HepG2 (cell line): ENCODE results near the gene PLOD3. TPM values are rescaled to one million over a fixed set of nuclear protein-coding genes. Genes with fewer than 3 reads are reported as not detected.

ENCODE experiments used
- CSRNP2 ChIP-seq: sonication (generic); formaldehyde crosslinking; conservative IDR thresholded peaks from 2 replicates; pipeline ENCODE4 v1.8.0; 2022; ENCODE audit warnings: low read depth, missing genetic modification reagents
- HNRNPH1 ChIP-seq: fragments of 200-400 bp; formaldehyde crosslinking; optimal IDR thresholded peaks from 2 replicates; pipeline ENCODE3; 2017; ENCODE audit warnings: mild to moderate bottlenecking, low read depth, low read length
- MZF1 ChIP-seq: sonication (generic); formaldehyde crosslinking; IDR thresholded peaks from 2 replicates; pipeline ENCODE4 v1.8.1; 2023; ENCODE audit warnings: mild to moderate bottlenecking, missing genetic modification reagents, borderline replicate concordance
- SOX6 ChIP-seq, 2 experiments: fragments of 450-650 bp in 1 of 2; sonication (generic) in 1 of 2; formaldehyde crosslinking in 1 of 2; IDR thresholded peaks; 2 replicates each; pipeline versions ENCODE4 v1.4.0 to v1.6.1; 2017 to 2020; ENCODE audit warnings: antibody characterized with exemption in 1 of 2, mild to moderate bottlenecking in 1 of 2, missing genetic modification reagents in 1 of 2
- TBP ChIP-seq: sonication (generic); formaldehyde crosslinking; IDR thresholded peaks from 2 replicates; pipeline ENCODE4 v1.5.0; 2020; ENCODE audit warnings: missing genetic modification reagents
- TCF7 ChIP-seq: sonication (generic); IDR thresholded peaks from 2 replicates; pipeline ENCODE4 v1.6.1; 2016; ENCODE audit warnings: antibody characterized with exemption, low read depth
- TP53 ChIP-seq: sonication (generic); formaldehyde crosslinking; conservative IDR thresholded peaks from 2 replicates; pipeline ENCODE4 v1.4.0; 2020; ENCODE audit warnings: missing genetic modification reagents
- ZNF101 ChIP-seq: sonication (generic); formaldehyde crosslinking; IDR thresholded peaks from 2 replicates; pipeline ENCODE4 v1.4.0; 2020; ENCODE audit warnings: mild to moderate bottlenecking, low read depth, missing genetic modification reagents, borderline replicate concordance
- ZNF232 ChIP-seq: sonication (generic); formaldehyde crosslinking; IDR thresholded peaks from 2 replicates; pipeline ENCODE4 v1.4.0; 2020; ENCODE audit warnings: missing genetic modification reagents, borderline replicate concordance
- ZNF274 ChIP-seq: sonication (generic); formaldehyde crosslinking; IDR thresholded peaks from 2 replicates; pipeline ENCODE4 v1.5.1; 2020; ENCODE audit warnings: mild to moderate bottlenecking, missing genetic modification reagents
- ZNF543 ChIP-seq: sonication (generic); formaldehyde crosslinking; IDR thresholded peaks from 2 replicates; pipeline ENCODE4 v1.4.0; 2020; ENCODE audit warnings: mild to moderate bottlenecking, missing genetic modification reagents
- ZNF558 ChIP-seq: sonication (generic); formaldehyde crosslinking; IDR thresholded peaks from 2 replicates; pipeline ENCODE4 v1.9.0; 2022; ENCODE audit warnings: mild to moderate bottlenecking, missing genetic modification reagents, borderline replicate concordance
- ZNF576 ChIP-seq: sonication (generic); formaldehyde crosslinking; IDR thresholded peaks from 2 replicates; pipeline ENCODE4 v1.4.0; 2020; ENCODE audit warnings: mild to moderate bottlenecking, missing genetic modification reagents
- ZNF841 ChIP-seq: sonication (generic); formaldehyde crosslinking; IDR thresholded peaks from 2 replicates; pipeline ENCODE4 v1.8.1; 2023; ENCODE audit warnings: missing genetic modification reagents, borderline replicate concordance
- ZNF883 ChIP-seq: sonication (generic); formaldehyde crosslinking; IDR thresholded peaks from 2 replicates; pipeline ENCODE4 v1.5.1; 2020; ENCODE audit warnings: mild to moderate bottlenecking, missing genetic modification reagents; ENCODE audit errors: not compliant biosample characterization
- polyA plus RNA-seq, 8 experiments: library from polyadenylated mRNA; depleted of rRNA in 3 of 8; stranded (reverse) in 7 of 8; unstranded in 1 of 8; fragments of >200 nt; fragmentation: Illumina TruSeq in 4 of 8; extraction: Trizol in 4 of 8; gene quantifications; 2 replicates each; pipeline versions ENCODE4 v1.2.1 to v1.2.3, GENCODE V29; 2011 to 2016; ENCODE audit warnings: low read depth in 4 of 8, missing spikeins in 1 of 8, mixed read lengths in 1 of 8; ENCODE audit not compliant: insufficient read depth in 1 of 8
- total RNA-seq, 5 experiments: library from RNA; depleted of rRNA; stranded (reverse); fragments of >200 nt; fragmentation: Illumina TruSeq; extraction: Trizol; gene quantifications; 2 replicates each; pipeline ENCODE4 v1.2.3, GENCODE V29; 2016; ENCODE audit warnings: low read depth in 1 of 5
- TF ChIP-seq, protein P1 (sequence below): sonication (generic); formaldehyde crosslinking; IDR thresholded peaks from 2 replicates; pipeline ENCODE4 v1.5.0; 2020; ENCODE audit warnings: missing genetic modification reagents

PLOD3 gene
- total and polyA plus RNA-seq, 2 of the 13 experiments (the other 11 are each of a cell fraction or from before 2014, with no cell fraction given), result 65.8 to 67.4 TPM

- TF ChIP-seq ZNF232 (CRISPR knock-in tag) (peak; percentile 99), ZNF841 (CRISPR knock-in tag) (peak; percentile 78; the same call in 1 of the 2 replicates), ZNF883 (CRISPR knock-in tag) (peak; percentile 99), CSRNP2 (CRISPR knock-in tag) (peak; percentile 89), TCF7 (no peak), SOX6 (IDR thresholded peaks at IDR 0.05) (no peak), SOX6 (CRISPR knock-in tag; IDR thresholded peaks at IDR 0.05) (peak; percentile 75), HNRNPH1 (no peak), ZNF274 (peak; percentile 99), ZNF543 (CRISPR knock-in tag) (peak; percentile 96), TP53 (CRISPR knock-in tag) (peak; percentile 92; the same call in 1 of the 2 replicates), MZF1 (peak; percentile 84; the same call in 1 of the 2 replicates), TBP (CRISPR knock-in tag) (no peak), ZNF558 (CRISPR knock-in tag) (peak; percentile 99; the same call in 1 of the 2 replicates), ZNF101 (peak; percentile 76; the same call in 1 of the 2 replicates), ZNF576 (CRISPR knock-in tag) (peak; percentile 82; the same call in 1 of the 2 replicates)
- TF ChIP-seq, protein P1, sequence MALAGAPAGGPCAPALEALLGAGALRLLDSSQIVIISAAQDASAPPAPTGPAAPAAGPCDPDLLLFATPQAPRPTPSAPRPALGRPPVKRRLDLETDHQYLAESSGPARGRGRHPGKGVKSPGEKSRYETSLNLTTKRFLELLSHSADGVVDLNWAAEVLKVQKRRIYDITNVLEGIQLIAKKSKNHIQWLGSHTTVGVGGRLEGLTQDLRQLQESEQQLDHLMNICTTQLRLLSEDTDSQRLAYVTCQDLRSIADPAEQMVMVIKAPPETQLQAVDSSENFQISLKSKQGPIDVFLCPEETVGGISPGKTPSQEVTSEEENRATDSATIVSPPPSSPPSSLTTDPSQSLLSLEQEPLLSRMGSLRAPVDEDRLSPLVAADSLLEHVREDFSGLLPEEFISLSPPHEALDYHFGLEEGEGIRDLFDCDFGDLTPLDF, result peak; percentile 82
Observed at GRCh38 chr7:101165075-101165957, 52.1 kb downstream of the PLOD3 start, which contains the start of gene VGF (continued).
